GM11168 (cell line): Measurements from ENCODE around the gene MYO16.

Experiments
- in situ Hi-C: fragments of 300-500 bp; cut with MboI; formaldehyde crosslinking; loops from one replicate; pipeline ENCODE4 v1.12.0; 2022; ENCODE audit warnings: low sequenced_read_pairs; ENCODE audit not compliant: unreplicated experiment

Gene MYO16

DNA sequence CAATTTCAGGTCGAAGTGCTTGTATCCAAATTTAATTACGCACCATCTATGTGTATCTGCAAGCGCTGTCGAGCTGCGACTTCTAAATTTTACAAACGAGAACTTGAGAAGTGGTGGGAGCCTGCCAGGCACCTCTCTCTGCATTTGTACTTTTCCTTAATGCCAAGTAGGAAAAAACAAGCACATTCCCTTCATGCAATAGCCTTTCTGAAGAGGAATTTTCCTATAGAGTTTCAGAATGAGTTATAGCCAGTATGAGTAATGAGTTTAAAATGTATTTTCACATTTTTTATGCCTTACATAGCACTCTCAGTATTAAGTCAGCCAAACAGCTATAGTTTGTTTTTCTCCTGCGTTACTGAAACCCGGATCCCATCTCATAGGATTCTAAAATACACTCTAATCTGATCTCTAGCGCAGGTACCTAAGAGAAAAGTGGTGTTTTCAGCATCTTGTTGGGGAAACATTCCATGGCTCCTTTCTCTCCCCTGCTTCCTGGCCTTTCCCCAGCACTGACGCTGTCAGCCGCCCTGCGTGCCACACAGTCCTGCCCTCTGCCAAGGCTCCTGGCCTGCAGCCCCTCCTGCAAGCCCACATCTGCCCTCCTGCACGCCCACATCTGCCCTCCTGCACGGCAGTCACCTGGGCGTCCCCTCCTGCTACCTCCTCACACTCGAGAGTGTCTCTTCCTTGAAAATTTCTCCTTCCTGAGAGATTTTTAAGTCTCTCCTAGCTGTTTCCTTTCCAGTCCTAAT is 526.9 kb downstream of the MYO16 start:
- in situ Hi-C loops, result no loop called here

- in situ Hi-C loops, result no loop called here
Observed at GRCh38 chr13:109157275-109157674, 527.9 kb downstream of the MYO16 start.

DNA sequence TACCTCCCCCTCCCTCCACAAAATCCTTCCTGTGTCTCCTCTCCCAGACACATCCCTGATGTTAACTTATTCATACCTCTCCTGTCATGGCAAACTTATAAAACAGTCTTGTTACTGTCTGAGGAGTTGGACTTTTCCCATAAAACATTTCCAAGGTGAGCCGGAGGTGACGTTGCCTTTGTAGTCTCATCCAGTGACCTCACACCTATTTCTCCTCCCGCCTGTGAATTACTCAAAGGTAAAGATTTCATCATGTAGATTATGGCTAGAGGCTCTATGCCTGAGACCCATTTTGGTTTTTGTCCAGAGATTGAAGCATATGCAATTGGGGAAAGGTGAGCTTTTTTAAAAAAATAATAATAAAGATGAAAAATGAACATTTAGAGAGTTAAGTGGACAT is 529.0 kb downstream of the MYO16 start:
- in situ Hi-C loops, result no loop called here

GRCh38 chr13:109159650-109160309 is 530.4 kb downstream of the MYO16 start:
- in situ Hi-C loops, result no loop called here

DNA sequence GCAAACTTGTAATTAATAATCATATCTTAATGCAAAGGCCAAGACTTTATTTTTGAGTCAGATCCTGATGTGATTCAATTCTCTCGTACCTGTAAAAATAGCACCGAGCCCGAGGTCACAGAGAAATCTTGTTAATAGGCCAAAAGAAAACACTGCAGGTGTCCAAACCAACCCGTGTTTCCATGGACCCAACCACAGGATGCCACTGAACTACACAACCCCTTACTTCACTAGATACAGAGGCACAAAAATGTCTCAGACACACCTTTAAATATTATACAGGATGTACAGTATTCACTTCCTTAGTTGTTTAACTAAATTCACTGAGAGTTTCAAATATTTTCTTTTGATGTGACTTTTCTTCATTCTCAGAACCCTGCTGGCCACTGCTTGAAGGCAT is 530.9 kb downstream of the MYO16 start:
- in situ Hi-C loops, result no loop called here

- in situ Hi-C loops, result no loop called here
Observed at GRCh38 chr13:109160887-109161669, 531.7 kb downstream of the MYO16 start.

DNA sequence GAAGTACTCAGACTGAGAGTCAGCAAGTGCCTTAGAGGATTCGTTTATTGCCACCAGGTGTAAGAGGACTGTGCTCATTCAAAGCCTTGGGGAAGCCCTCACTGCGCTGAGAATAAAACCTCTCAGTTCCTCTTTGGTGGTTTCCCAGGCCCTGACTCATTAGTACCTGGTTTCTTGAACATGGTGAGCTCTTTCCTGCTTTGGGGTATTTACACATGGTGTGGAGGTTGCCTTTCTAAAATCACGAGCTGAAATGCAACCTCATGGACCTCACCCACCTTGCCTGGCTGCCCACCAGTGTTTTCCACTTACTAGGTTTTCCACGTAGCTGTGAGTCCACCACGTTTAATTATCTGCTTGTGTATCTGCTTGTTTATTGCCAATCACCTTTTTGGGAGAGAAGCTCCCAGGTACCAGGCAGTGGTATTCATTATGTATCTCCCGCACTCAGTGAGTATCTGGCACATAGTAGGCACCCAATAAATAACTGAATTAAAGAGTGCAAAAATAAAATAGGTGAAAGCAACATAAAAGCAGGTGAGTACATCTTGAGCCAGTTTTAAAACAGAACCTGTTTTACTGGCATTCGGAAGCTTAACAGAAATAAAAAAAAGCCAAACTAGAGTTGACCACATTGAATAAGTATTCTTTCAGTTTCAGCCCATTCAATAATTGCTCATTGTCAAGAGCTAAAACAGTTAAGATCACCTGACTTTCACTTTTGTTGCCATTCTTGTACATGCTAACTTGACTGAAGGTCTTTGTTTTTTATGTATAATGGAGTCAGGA is 533.0 kb downstream of the MYO16 start:
- in situ Hi-C loops, result no loop called here

DNA sequence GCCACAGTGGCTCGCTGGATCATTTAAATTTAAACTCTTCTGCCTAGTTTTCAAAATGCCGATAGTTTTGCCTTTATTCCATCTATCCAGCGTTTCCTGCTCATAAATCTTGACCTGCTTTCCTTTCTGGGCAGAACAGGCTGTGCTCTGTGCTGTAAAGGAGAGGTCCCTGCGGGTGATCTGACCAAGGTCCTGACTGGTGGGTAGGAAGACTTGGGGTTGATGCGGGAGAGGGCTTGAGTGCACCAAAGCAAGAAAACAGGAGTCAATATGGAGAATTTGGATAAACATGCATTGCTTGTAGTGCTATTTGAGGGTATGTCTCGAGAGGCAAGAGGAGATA is 533.6 kb downstream of the MYO16 start:
- in situ Hi-C loops, result no loop called here

GRCh38 chr13:109165417-109165904 is 536.0 kb downstream of the MYO16 start:
- in situ Hi-C loops, result no loop called here

- in situ Hi-C loops, result no loop called here
Observed at GRCh38 chr13:109166804-109167203, 537.4 kb downstream of the MYO16 start.

DNA sequence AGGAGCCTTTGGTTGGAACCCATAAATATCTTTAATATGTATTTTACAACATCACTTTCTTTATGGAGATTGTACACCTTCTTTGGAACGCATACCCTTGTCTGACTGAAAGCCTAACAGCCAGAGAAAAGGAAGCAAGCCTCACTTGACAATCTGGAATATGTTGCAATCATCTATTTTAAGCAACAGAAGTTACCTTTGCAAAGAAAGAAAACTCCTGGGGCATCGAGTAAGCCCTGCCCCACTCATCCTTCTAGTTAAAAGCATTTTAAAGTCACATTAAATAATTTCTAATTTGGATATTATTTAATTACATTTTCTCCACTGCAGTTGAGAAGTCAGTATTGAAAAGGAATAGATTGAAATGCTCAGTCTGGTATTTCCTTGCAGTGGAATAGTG is 542.7 kb downstream of the MYO16 start:
- in situ Hi-C loops, result no loop called here

GRCh38 chr13:109175666-109176065 is 546.3 kb downstream of the MYO16 start:
- in situ Hi-C loops, result no loop called here

DNA sequence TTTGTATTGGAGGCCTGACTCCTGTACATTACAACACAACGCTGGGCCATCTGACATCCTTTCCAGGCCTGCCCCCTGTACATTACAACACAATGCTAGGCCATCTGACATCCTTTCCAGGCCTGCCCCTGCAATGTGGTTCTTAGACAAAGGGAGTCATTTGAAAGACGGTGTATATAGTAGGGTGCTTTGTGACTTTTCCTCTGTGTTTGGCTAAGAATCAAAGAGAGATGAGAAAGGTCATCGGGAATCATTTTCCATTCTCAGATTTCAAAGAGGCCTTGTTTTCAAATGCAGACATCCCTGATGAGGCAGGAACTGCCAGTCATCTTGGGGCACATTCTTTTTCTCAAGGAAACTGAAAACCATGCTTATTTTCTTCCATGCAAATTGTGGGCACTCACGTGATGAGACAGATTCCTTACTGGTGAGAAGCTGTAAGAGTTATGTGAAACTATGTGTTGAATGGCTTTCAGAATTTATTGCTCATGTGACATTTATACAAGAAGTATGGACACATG is 551.6 kb downstream of the MYO16 start:
- in situ Hi-C loops, result no loop called here

GRCh38 chr13:109182777-109183465 is 553.5 kb downstream of the MYO16 start:
- in situ Hi-C loops, result no loop called here

DNA sequence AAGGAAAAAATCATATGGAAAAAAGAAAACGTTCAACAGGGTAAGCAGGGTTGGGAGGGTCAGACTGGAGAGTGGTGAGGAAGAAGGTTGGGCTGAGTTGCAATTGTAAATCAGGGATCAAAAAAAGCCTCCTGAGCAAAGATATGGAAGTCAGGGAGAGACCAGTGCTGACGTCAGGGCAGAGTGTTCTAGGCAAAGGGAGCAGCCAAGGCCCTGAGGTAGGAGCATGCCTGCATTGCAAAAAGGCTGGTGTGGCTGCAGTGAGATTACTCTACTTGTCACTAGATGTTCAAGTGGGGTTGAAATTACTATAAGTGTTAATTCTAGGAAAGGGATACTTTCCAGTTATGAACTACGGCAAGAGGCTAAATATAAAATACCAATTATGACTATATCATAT is 562.0 kb downstream of the MYO16 start:
- in situ Hi-C loops, result no loop called here

DNA sequence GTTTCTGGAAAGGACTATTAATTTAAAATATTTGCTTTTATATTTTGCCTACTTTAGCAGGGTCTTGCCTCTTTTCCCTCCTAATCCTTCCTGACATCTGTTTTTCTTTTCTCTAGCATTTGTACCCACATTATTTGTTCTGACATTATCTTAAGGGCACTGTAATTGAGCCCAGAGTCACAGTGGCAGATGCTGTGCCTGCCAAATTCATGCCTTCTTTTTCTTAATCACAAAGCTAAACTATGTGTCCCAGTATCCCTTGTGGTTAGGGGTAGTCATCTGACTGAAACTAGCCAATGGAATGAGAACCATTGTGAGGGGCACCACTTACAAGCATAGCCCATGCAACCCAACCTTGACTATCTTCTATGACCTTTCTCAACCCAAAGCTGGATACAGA is 562.9 kb downstream of the MYO16 start:
- in situ Hi-C loops, result no loop called here

DNA sequence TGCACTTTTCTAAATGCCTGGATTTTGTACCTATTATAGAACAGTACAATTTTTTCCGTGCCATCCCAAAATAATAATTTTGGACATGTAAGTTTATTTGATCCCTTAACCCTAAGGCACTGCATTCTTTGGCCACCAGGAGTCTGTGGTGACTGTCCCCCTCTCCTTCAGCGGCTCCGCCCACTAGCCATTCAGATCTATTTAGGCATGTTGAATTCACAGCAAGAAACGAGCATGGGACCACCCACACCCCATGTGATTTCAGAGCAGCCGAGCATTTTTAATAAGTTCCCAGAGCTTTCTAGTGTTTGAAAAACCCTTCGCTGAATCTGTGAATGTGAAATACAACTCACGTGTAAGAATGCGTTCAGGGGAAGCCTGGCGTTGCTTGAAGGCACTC is 567.5 kb downstream of the MYO16 start:
- in situ Hi-C loops, result no loop called here

GRCh38 chr13:109198585-109198984 is 569.2 kb downstream of the MYO16 start:
- in situ Hi-C loops, result no loop called here

GRCh38 chr13:109199280-109199679 is 569.9 kb downstream of the MYO16 start:
- in situ Hi-C loops, result no loop called here

DNA sequence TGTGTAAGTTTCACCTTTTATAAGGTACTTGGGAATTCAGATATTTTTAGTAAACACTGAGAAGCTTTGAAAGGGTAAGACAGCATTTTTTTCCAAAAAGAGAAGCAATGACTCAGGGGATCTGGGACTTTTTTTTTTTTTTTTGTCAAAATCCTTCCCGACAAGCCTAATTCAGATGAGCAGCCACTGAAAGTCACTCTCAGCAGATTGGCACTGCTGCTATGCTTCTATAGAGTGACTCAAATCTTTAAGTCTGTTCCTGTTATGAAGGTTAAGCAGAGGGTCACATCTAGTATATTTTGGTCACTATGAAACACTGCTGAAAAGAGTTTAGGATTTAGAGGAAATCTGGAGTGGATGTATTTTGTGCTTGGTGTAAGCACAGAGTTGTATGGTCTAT is 571.1 kb downstream of the MYO16 start:
- in situ Hi-C loops, result no loop called here
